SK-N-SH (cell line): ENCODE measurements around the gene SYNPR. TPM values are rescaled to one million over a fixed set of nuclear protein-coding genes. Genes with fewer than 3 reads are reported as not detected.

Experiments
- CTCF ChIA-PET: fragments of 300-600, 350-600 bp; formaldehyde crosslinking; extraction: SDS; loops from one replicate; lab custom pipeline; 2021; lab: Yijun Ruan, JAX
- POLR2A ChIA-PET: fragments of 350-600 bp; sonication (Branson Sonifier 250); formaldehyde crosslinking; extraction: SDS; loops from one replicate; lab custom pipeline; 2020; ENCODE audit warnings: antibody characterized with exemption, inconsistent platforms; lab: Yijun Ruan, JAX
- DNase-seq: peaks from one replicate; pipeline ENCODE4 v3.0.0; 2012
- H2AFZ ChIP-seq: fragments of 200-600 bp; sonication (generic); 2 replicates; pipeline ENCODE4 v1.8.1; 2016; ENCODE audit warnings: antibody characterized with exemption, mild to moderate bottlenecking, low read depth
- H3F3A ChIP-seq: fragments of 200-600 bp; sonication (generic); replicated peaks from 2 replicates; pipeline ENCODE3; 2016; ENCODE audit warnings: antibody characterized with exemption, mild to moderate bottlenecking; ENCODE audit not compliant: insufficient read depth
- H3K27ac ChIP-seq, 2 experiments: fragments of 200-500 bp in 1 of 2; fragments of 200-600 bp in 1 of 2; sonication (Bioruptor generic) in 1 of 2; sonication (generic), shearing (Covaris generic) in 1 of 2; 2 replicates each; pipeline versions ENCODE4 v1.5.1 to v1.6.1; 2014 to 2016; ENCODE audit warnings: low read depth in 2 of 2, inconsistent platforms in 1 of 2, low read length in 1 of 2, mild to moderate bottlenecking in 1 of 2, mixed read lengths in 1 of 2
- H3K27me3 ChIP-seq: fragments of 200-600 bp; sonication (generic), shearing (Covaris generic); 2 replicates; pipeline ENCODE4 v1.6.1; 2016; ENCODE audit warnings: mixed run types; ENCODE audit not compliant: insufficient read depth
- H3K36me3 ChIP-seq, 2 experiments: fragments of 200-500 bp in 1 of 2; fragments of 200-600 bp in 1 of 2; sonication (Bioruptor generic) in 1 of 2; sonication (generic) in 1 of 2; replicated peaks in 1 of 2; 2 replicates each; pipeline versions ENCODE3 to v1.5.1; 2014 to 2016; ENCODE audit warnings: low read length in 1 of 2, mild to moderate bottlenecking in 1 of 2; ENCODE audit not compliant: insufficient read depth in 2 of 2, control insufficient read depth in 1 of 2
- H3K4me1 ChIP-seq, 2 experiments: fragments of 200-500 bp in 1 of 2; fragments of 200-600 bp in 1 of 2; sonication (Bioruptor generic) in 1 of 2; sonication (generic), shearing (Covaris generic) in 1 of 2; 2 replicates each; pipeline versions ENCODE4 v1.5.1 to v1.6.1; 2014 to 2016; ENCODE audit warnings: low read depth in 1 of 2, low read length in 1 of 2, mixed run types in 1 of 2; ENCODE audit not compliant: insufficient read depth in 2 of 2, control insufficient read depth in 1 of 2
- H3K4me2 ChIP-seq: fragments of 200-600 bp; sonication (generic), shearing (Covaris generic); 2 replicates; pipeline ENCODE4 v1.6.1; 2017; ENCODE audit warnings: mixed run types
- H3K4me3 ChIP-seq, 2 experiments: fragments of 200-500 bp in 1 of 2; fragments of 200-600 bp in 1 of 2; sonication (Bioruptor generic) in 1 of 2; sonication (generic), shearing (Covaris generic) in 1 of 2; 2 replicates each; pipeline versions ENCODE4 v1.5.1 to v1.8.1; 2014 to 2016; ENCODE audit warnings: low read depth in 2 of 2, inconsistent platforms in 1 of 2, low read length in 1 of 2, mild to moderate bottlenecking in 1 of 2, mixed read lengths in 1 of 2, moderate library complexity in 1 of 2
- H3K79me2 ChIP-seq: fragments of 200-600 bp; sonication (generic); 2 replicates; pipeline ENCODE4 v1.8.1; 2017; ENCODE audit warnings: mild to moderate bottlenecking; ENCODE audit not compliant: insufficient read depth
- H3K9ac ChIP-seq: fragments of 200-600 bp; sonication (generic); 2 replicates; pipeline ENCODE4 v1.6.1; 2017; ENCODE audit warnings: mixed run types
- H3K9me2 ChIP-seq: fragments of 200-600 bp; sonication (generic); 2 replicates; pipeline ENCODE4 v1.6.1; 2017; ENCODE audit warnings: mixed run types
- H3K9me3 ChIP-seq: fragments of 200-600 bp; sonication (generic); 2 replicates; pipeline ENCODE4 v1.6.1; 2017; ENCODE audit warnings: mixed run types, mild to moderate bottlenecking, moderate library complexity
- H4K20me1 ChIP-seq: fragments of 200-600 bp; sonication (generic); 2 replicates; pipeline ENCODE4 v1.6.1; 2017; ENCODE audit warnings: mild to moderate bottlenecking, mixed run types; ENCODE audit not compliant: insufficient read depth
- ELF1 ChIP-seq: IDR thresholded peaks from 2 replicates; pipeline ENCODE4 v1.4.0; 2012
- EZH2phosphoT487 ChIP-seq: fragments of 200-600 bp; sonication (generic); IDR thresholded peaks from 2 replicates; pipeline ENCODE4 v1.6.1; 2017; ENCODE audit warnings: low read depth, mixed run types, mild to moderate bottlenecking, antibody characterized with exemption, moderate library complexity, borderline replicate concordance
- FOSL2 ChIP-seq: IDR thresholded peaks from 2 replicates; pipeline ENCODE4 v1.4.0; 2012; ENCODE audit warnings: low read depth, mild to moderate bottlenecking, moderate library complexity, borderline replicate concordance
- FOXM1 ChIP-seq: IDR thresholded peaks from 2 replicates; pipeline ENCODE4 v1.4.0; 2012; ENCODE audit warnings: low read depth, mild to moderate bottlenecking
- GABPA ChIP-seq: IDR thresholded peaks from 2 replicates; pipeline ENCODE4 v1.4.0; 2012; ENCODE audit warnings: low read depth, mild to moderate bottlenecking
- GATA2 ChIP-seq: sonication (generic); formaldehyde crosslinking; IDR thresholded peaks from 2 replicates; pipeline ENCODE4 v1.5.0; 2020; ENCODE audit warnings: mild to moderate bottlenecking, missing genetic modification reagents
- MXI1 ChIP-seq: IDR thresholded peaks from 2 replicates; pipeline ENCODE4 v1.6.1; 2012; ENCODE audit warnings: mild to moderate bottlenecking, low read depth, low read length, improper control_type of control experiment
- NFIC ChIP-seq: IDR thresholded peaks from 2 replicates; pipeline ENCODE4 v1.4.0; 2012; ENCODE audit warnings: borderline replicate concordance
- RAD21 ChIP-seq: IDR thresholded peaks from 2 replicates; pipeline ENCODE4 v1.6.1; 2012; ENCODE audit warnings: mild to moderate bottlenecking, low read length
- SIN3A ChIP-seq: IDR thresholded peaks from 2 replicates; pipeline ENCODE4 v1.6.1; 2012; ENCODE audit warnings: low read depth, mild to moderate bottlenecking, low read length, moderate library complexity, borderline replicate concordance
- SMC3 ChIP-seq: IDR thresholded peaks from 2 replicates; pipeline ENCODE4 v1.6.1; 2012; ENCODE audit warnings: low read depth, low read length, improper control_type of control experiment
- TCF12 ChIP-seq: IDR thresholded peaks from 2 replicates; pipeline ENCODE4 v1.4.0; 2012
- WGBS: methylation state at CpG from one replicate; pipeline ENCODE4 v1.1.6; 2017; ENCODE audit warnings: low lambda C conversion rate; 5-methylcytosine and 5-hydroxymethylcytosine counted together
- polyA plus RNA-seq, 3 experiments: library from polyadenylated mRNA; depleted of rRNA; stranded (reverse); fragments of >200 nt; gene quantifications; 2 replicates each; pipeline ENCODE4 v1.2.3, GENCODE V29; 2012
- TF ChIP-seq, protein P1 (sequence below): IDR thresholded peaks from 2 replicates; pipeline ENCODE4 v1.4.0; 2012; ENCODE audit warnings: low read depth, borderline replicate concordance
- TF ChIP-seq, protein P2 (sequence below): IDR thresholded peaks from 2 replicates; pipeline ENCODE4; 2012
- TF ChIP-seq, protein P3 (sequence below): IDR thresholded peaks from 2 replicates; pipeline ENCODE4 v1.4.0; 2012; ENCODE audit warnings: low read depth, borderline replicate concordance
- TF ChIP-seq, protein P4 (sequence below): fragments of 150-350 bp; IDR thresholded peaks from 2 replicates; pipeline ENCODE4 v1.6.1; 2017; ENCODE audit warnings: antibody characterized with exemption, low read length, low read depth, borderline replicate concordance
- TF ChIP-seq, protein P5 (sequence below): fragments of 150-350 bp; IDR thresholded peaks from 2 replicates; pipeline ENCODE4 v1.6.1; 2016; ENCODE audit warnings: mild to moderate bottlenecking, low read depth, low read length
- TF ChIP-seq, protein P6 (sequence below): IDR thresholded peaks from 2 replicates; pipeline ENCODE4 v1.4.0; 2012; ENCODE audit warnings: low read depth

Gene SYNPR
- polyA plus RNA-seq, 1 of the 3 experiments (the other 2 are of a cell fraction), result not detected

DNA sequence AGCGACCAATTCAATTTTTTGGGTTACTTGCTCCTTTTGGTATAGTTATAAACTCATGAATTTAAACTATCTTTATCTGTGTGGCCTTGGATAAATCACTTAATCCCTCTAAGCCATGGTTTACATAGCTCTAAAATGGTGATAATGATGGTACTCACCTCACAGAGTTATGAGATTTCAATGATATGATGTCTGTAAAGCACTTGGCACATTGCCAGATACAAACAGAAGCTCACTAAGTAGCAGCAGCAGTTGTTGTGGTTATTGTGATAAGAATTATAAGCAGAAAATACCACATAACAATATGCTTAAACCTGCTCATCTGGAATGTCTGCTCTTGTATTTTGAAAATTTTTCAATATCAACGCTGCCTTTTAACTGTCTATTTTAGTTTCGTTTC, 189.3 kb downstream of the SYNPR start:
- no peaks in the 10 kb centered on the region for H3K79me2 ChIP-seq
- peak; percentile 30 for DNase-seq
- CTCF ChIA-PET, result interaction anchor here (1.2 to 1.6 kb wide), 3 partner anchors 16 to 116 kb away, joined by 3 read pairs; no protein-coding TSS in a partner anchor
- POLR2A ChIA-PET, result no interaction called here
- WGBS, result 24% methylated on average over 3 of the region's 3 CpGs
- no peaks in the 10 kb centered on the region for H3K9me2 ChIP-seq
- H3K9me3 ChIP-seq, result no peaks in the 10 kb centered on the region
- no peaks in the 10 kb centered on the region for H3K36me3 ChIP-seq
- no peak overlapping the region for H3K27ac ChIP-seq
- H3K9ac ChIP-seq, result no peak overlapping the region
- H4K20me1 ChIP-seq, result no peaks in the 10 kb centered on the region
- peak overlapping the region; percentile 15; the same call in 1 of the 2 replicates for H3K4me2 ChIP-seq
- H3K4me3 ChIP-seq, result no peak overlapping the region
- no peaks in the 10 kb centered on the region; a peak in 2 of 4 replicates for H3K4me1 ChIP-seq
- H3K27me3 ChIP-seq, result no peaks in the 10 kb centered on the region
- TF ChIP-seq GABPA, result no peak
- TF ChIP-seq, protein P1, sequence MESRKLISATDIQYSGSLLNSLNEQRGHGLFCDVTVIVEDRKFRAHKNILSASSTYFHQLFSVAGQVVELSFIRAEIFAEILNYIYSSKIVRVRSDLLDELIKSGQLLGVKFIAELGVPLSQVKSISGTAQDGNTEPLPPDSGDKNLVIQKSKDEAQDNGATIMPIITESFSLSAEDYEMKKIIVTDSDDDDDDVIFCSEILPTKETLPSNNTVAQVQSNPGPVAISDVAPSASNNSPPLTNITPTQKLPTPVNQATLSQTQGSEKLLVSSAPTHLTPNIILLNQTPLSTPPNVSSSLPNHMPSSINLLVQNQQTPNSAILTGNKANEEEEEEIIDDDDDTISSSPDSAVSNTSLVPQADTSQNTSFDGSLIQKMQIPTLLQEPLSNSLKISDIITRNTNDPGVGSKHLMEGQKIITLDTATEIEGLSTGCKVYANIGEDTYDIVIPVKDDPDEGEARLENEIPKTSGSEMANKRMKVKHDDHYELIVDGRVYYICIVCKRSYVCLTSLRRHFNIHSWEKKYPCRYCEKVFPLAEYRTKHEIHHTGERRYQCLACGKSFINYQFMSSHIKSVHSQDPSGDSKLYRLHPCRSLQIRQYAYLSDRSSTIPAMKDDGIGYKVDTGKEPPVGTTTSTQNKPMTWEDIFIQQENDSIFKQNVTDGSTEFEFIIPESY, result no peak
- TF ChIP-seq NFIC, result peak; percentile 27
- no peak for TF ChIP-seq FOSL2
- TF ChIP-seq, protein P2, sequence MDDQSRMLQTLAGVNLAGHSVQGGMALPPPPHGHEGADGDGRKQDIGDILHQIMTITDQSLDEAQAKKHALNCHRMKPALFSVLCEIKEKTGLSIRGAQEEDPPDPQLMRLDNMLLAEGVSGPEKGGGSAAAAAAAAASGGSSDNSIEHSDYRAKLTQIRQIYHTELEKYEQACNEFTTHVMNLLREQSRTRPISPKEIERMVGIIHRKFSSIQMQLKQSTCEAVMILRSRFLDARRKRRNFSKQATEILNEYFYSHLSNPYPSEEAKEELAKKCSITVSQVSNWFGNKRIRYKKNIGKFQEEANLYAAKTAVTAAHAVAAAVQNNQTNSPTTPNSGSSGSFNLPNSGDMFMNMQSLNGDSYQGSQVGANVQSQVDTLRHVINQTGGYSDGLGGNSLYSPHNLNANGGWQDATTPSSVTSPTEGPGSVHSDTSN, result no peak
- TF ChIP-seq, protein P3, sequence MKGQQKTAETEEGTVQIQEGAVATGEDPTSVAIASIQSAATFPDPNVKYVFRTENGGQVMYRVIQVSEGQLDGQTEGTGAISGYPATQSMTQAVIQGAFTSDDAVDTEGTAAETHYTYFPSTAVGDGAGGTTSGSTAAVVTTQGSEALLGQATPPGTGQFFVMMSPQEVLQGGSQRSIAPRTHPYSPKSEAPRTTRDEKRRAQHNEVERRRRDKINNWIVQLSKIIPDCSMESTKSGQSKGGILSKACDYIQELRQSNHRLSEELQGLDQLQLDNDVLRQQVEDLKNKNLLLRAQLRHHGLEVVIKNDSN, result no peak
- no peak for TF ChIP-seq MXI1
- no peak for TF ChIP-seq SMC3
- no peak for TF ChIP-seq RAD21
- no peak for TF ChIP-seq EZH2phosphoT487
- no peak for TF ChIP-seq ELF1
- TF ChIP-seq GATA2 (CRISPR knock-in tag), result peak; percentile 87
- TF ChIP-seq, protein P4, sequence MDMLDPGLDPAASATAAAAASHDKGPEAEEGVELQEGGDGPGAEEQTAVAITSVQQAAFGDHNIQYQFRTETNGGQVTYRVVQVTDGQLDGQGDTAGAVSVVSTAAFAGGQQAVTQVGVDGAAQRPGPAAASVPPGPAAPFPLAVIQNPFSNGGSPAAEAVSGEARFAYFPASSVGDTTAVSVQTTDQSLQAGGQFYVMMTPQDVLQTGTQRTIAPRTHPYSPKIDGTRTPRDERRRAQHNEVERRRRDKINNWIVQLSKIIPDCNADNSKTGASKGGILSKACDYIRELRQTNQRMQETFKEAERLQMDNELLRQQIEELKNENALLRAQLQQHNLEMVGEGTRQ, result no peak
- H2AFZ ChIP-seq, result no peak overlapping the region
- no peaks in the 10 kb centered on the region for H3F3A ChIP-seq

DNA sequence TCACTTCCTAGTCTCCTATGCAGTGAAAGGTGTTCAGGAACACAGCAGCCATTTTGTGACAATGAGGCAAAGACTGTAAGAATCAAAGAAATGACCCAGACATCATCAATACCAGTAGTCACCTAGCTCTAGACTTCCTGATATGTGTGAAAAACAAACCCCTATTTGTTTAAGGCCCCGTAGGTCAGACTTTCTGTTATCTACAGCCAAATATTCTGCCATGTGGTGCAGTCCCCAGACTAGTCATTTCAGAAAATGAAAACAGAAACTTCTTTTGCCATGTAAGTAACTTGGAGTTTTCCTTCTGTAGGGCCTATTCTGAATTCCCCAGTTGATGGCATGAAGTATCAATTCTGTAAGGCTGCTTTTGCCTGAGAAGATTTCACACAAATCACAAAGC, 192.6 kb downstream of the SYNPR start:
- Histone ChIP-seq H3K27ac (no peak overlapping the region), H3K9me3 (no peaks in the 10 kb centered on the region), H3K9me2 (no peaks in the 10 kb centered on the region), H3K36me3 (no peaks in the 10 kb centered on the region), H3K4me3 (no peak overlapping the region), H3K9ac (no peak overlapping the region), H3K4me1 (no peaks in the 10 kb centered on the region; a peak in 2 of 4 replicates), H3K79me2 (no peaks in the 10 kb centered on the region), H2AFZ (no peak overlapping the region), H3F3A (no peaks in the 10 kb centered on the region), H3K4me2 (no peak overlapping the region), H3K27me3 (no peaks in the 10 kb centered on the region), H4K20me1 (no peaks in the 10 kb centered on the region)
- POLR2A ChIA-PET, result no interaction called here
- DNase-seq, result no peak
- WGBS, result 44% methylated on average over 1 of the region's 1 CpG
- CTCF ChIA-PET, result interaction anchor here (0.8 to 1.6 kb wide), 3 partner anchors 8 to 349 kb away, joined by 3 to 5 read pairs (median 4); partner anchors contain the start of gene C3orf49
- TF ChIP-seq, protein P3, result no peak
- TF ChIP-seq, protein P5, sequence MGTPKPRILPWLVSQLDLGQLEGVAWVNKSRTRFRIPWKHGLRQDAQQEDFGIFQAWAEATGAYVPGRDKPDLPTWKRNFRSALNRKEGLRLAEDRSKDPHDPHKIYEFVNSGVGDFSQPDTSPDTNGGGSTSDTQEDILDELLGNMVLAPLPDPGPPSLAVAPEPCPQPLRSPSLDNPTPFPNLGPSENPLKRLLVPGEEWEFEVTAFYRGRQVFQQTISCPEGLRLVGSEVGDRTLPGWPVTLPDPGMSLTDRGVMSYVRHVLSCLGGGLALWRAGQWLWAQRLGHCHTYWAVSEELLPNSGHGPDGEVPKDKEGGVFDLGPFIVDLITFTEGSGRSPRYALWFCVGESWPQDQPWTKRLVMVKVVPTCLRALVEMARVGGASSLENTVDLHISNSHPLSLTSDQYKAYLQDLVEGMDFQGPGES, result no peak
- TF ChIP-seq TCF12, result no peak
- no peak for TF ChIP-seq SIN3A
- TF ChIP-seq, protein P2, result no peak
- TF ChIP-seq, protein P6, sequence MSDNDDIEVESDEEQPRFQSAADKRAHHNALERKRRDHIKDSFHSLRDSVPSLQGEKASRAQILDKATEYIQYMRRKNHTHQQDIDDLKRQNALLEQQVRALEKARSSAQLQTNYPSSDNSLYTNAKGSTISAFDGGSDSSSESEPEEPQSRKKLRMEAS, result no peak
- TF ChIP-seq FOXM1, result no peak
- TF ChIP-seq, protein P4, result no peak
